Brain microvascular endothelial cell (primary cell): ENCODE data around the gene PFDN5.

ENCODE experiments used
- DNase-seq: peaks from one replicate; pipeline ENCODE4 v3.0.0-alpha.2; 2020
- H3K27ac ChIP-seq: fragments of 250-450 bp; sonication (Bioruptor Pico); 2 replicates; pipeline ENCODE4 v1.5.1; 2020; ENCODE audit warnings: mild to moderate bottlenecking, moderate library complexity
- H3K27me3 ChIP-seq: fragments of 250-450 bp; sonication (Bioruptor Pico); replicated peaks from 2 replicates; pipeline ENCODE4 v1.5.1; 2020; ENCODE audit warnings: mild to moderate bottlenecking
- H3K36me3 ChIP-seq: fragments of 250-450 bp; sonication (Bioruptor Pico); replicated peaks from 2 replicates; pipeline ENCODE4 v1.5.1; 2020; ENCODE audit warnings: mild to moderate bottlenecking
- H3K4me3 ChIP-seq: 2 replicates; pipeline ENCODE4 v1.5.1; 2011; ENCODE audit warnings: low read depth, mild to moderate bottlenecking, control low read depth, low read length, moderate library complexity
- CTCF ChIP-seq: IDR thresholded peaks from 2 replicates; pipeline ENCODE4 v1.5.1; 2011; ENCODE audit warnings: low read depth, mild to moderate bottlenecking, moderate library complexity, low read length, control low read depth, inconsistent platforms; ENCODE audit errors: missing control alignments
- in situ Hi-C: cut with HindIII; loops from 2 replicates; pipeline ENCODE4 v1.10.0; 2017; ENCODE audit warnings: low sequenced_read_pairs, low pct_ligation_motif_present

PFDN5 gene

GRCh38 chr12:53299101-53299453 lies 3.7 kb downstream of the PFDN5 start:
- peak; percentile 67 for DNase-seq
- Histone ChIP-seq H3K36me3 (peaks cover 14% of the 10 kb centered on the region), H3K27ac (peak overlapping the region; percentile 85), H3K27me3 (no peaks in the 10 kb centered on the region), H3K4me3 (peak overlapping the region; percentile 96)
- TF ChIP-seq CTCF: peak; percentile 21
- in situ Hi-C loops: no loop called here

GRCh38 chr12:53299454-53300180 lies 4.3 kb downstream of the PFDN5 start, which contains the start of gene MYG1:
Gene MYG1 (plus strand): TSS chr12:53299695. CDS start chr12:53299738, 43 bp downstream.
- H3K27me3 ChIP-seq: no peaks in the 10 kb centered on the region
- peak within 1 kb of the TSS; percentile 96 for H3K4me3 ChIP-seq
- peak; percentile 76 for DNase-seq
- peaks cover 14% of the 10 kb centered on the region for H3K36me3 ChIP-seq
- peak; percentile 51 for TF ChIP-seq CTCF
- in situ Hi-C loops: no loop called here
- peak within 1 kb of the TSS; percentile 85 for H3K27ac ChIP-seq

DNA sequence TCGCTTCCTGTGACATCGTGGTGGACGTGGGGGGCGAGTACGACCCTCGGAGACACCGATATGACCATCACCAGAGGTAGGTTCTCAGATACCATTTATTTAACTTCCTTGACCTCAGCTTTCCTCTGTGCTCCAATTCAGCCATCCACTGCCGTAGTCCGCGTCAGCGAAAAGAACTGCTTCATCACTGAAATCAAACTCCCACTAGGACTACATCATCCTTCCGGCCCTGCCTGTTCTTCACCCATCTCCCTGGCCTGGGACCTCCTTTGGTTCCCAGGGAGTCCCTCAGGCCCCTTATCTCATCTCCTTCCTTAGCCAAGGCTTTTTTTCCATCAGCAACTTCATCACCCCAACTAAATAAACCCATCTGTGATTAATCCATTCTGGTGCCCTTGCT lies 4.8 kb downstream of the PFDN5 start:
- H3K36me3 ChIP-seq: peaks cover 16% of the 10 kb centered on the region
- in situ Hi-C loops: no loop called here
- DNase-seq: peak; percentile 73

DNA sequence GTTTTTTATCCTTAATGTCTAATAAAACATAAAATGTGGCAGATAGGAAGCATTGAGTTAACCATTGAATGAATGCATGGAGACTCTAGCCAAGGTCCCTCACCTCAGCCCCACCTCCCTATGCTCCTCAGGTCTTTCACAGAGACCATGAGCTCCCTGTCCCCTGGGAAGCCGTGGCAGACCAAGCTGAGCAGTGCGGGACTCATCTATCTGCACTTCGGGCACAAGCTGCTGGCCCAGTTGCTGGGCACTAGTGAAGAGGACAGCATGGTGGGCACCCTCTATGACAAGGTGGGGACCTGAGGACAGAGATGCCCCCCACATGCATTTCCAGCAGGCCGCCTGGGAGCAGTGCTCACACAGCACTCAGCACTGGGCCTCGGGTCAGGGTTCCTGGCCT lies 7.6 kb downstream of the PFDN5 start:
- TF ChIP-seq CTCF: no peak
- DNase-seq: no peak
- no peaks in the 10 kb centered on the region for H3K27me3 ChIP-seq
- H3K4me3 ChIP-seq: no peak overlapping the region
- in situ Hi-C loops: no loop called here
- no peak overlapping the region for H3K27ac ChIP-seq
- peaks cover 41% of the 10 kb centered on the region for H3K36me3 ChIP-seq

More for the DNA sequence above, 4.8 kb downstream of the PFDN5 start:
- TF ChIP-seq CTCF: no peak
- Histone ChIP-seq H3K27me3 (no peaks in the 10 kb centered on the region), H3K4me3 (peak overlapping the region; percentile 96), H3K27ac (peak overlapping the region; percentile 85)

GRCh38 chr12:53306826-53307225 lies 11.5 kb downstream of the PFDN5 start:
- in situ Hi-C loops: no loop called here
- H3K36me3 ChIP-seq: peaks cover 62% of the 10 kb centered on the region

More at GRCh38 chr12:53306826-53307225, 11.5 kb downstream of the PFDN5 start:
- H3K4me3 ChIP-seq: no peak overlapping the region
- no peaks in the 10 kb centered on the region for H3K27me3 ChIP-seq
- no peak for TF ChIP-seq CTCF
- DNase-seq: no peak
- H3K27ac ChIP-seq: no peak overlapping the region
